ENCODE data around the gene ADRB1.

DNA sequence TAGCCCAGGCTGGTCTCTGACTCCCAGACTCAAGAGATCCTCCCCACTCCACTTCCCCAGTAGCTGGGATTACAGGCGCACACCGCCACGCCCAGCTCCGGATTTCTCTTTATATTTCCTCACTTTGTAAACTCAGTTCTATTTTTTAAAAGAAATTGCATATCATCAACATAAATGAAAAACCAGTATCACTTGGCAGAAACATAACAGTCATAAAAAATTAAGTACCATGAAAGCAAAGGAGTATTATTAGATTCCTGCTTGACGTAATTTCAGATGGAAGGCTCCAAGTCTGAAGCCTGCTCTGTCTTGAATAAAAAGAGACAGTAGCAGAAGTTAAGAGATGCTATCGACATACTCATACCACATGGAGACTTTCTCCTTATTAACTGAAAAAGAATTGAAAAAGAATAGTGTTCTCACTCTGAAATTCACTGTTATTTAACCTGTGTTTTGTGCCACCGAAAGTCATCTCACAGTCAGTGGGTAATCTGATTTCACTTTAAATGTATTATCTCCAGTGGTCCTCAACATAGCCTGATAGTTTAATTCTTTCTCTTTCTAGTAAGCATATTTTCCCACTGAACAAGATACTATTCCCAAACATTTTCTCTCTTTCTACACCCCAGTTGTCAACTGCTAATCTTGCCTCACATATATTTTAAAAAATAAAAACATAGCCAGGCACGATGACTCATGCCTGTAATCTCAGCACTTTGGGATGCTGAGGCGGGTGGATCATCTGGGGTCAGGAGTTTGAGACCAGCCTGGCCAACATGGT is 40.3 kb upstream of the ADRB1 start:
- TF ChIP-seq POLR2A (IDR thresholded peaks at IDR 0.05), result no peak
- TF ChIP-seq, protein P1, sequence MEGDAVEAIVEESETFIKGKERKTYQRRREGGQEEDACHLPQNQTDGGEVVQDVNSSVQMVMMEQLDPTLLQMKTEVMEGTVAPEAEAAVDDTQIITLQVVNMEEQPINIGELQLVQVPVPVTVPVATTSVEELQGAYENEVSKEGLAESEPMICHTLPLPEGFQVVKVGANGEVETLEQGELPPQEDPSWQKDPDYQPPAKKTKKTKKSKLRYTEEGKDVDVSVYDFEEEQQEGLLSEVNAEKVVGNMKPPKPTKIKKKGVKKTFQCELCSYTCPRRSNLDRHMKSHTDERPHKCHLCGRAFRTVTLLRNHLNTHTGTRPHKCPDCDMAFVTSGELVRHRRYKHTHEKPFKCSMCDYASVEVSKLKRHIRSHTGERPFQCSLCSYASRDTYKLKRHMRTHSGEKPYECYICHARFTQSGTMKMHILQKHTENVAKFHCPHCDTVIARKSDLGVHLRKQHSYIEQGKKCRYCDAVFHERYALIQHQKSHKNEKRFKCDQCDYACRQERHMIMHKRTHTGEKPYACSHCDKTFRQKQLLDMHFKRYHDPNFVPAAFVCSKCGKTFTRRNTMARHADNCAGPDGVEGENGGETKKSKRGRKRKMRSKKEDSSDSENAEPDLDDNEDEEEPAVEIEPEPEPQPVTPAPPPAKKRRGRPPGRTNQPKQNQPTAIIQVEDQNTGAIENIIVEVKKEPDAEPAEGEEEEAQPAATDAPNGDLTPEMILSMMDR (IDR thresholded peaks at IDR 0.05), result no peak
